SKM-1 treated with dmso at 0.1 percent for 144 hours (cell line): ENCODE data around the gene ECHDC3.

Experiments
- DNase-seq: peaks from one replicate; lab custom pipeline; 2025; ENCODE audit not compliant: unreplicated experiment; lab: John Stamatoyannopoulos, UW

ECHDC3 gene

GRCh38 chr10:11746883-11747539 is 4.8 kb downstream of the ECHDC3 start:
- peak; percentile 8 for DNase-seq

- no peak for DNase-seq
These were observed 6.7 kb downstream of the ECHDC3 start for GRCh38 chr10:11748866-11749265.

GRCh38 chr10:11750420-11750819 is 8.2 kb downstream of the ECHDC3 start:
- no peak for DNase-seq

GRCh38 chr10:11754173-11754572 is 12.0 kb downstream of the ECHDC3 start:
- no peak for DNase-seq

- DNase-seq: no peak
These were observed 12.4 kb downstream of the ECHDC3 start for GRCh38 chr10:11754620-11755019.

- DNase-seq: no peak
These were observed 13.5 kb downstream of the ECHDC3 start for GRCh38 chr10:11755512-11756263.

GRCh38 chr10:11756766-11757315 is 14.7 kb downstream of the ECHDC3 start:
- DNase-seq: no peak

- no peak for DNase-seq
These were observed 15.3 kb downstream of the ECHDC3 start for GRCh38 chr10:11757454-11757820.

- DNase-seq: peak; percentile 13
These were observed 15.8 kb downstream of the ECHDC3 start for GRCh38 chr10:11757821-11758463.

- no peak for DNase-seq
These were observed 16.5 kb downstream of the ECHDC3 start for GRCh38 chr10:11758527-11759236.

- no peak for DNase-seq
These were observed 17.2 kb downstream of the ECHDC3 start for GRCh38 chr10:11759347-11759746.

GRCh38 chr10:11760151-11760550 is 18.0 kb downstream of the ECHDC3 start:
- no peak for DNase-seq

- DNase-seq: no peak
These were observed 18.7 kb downstream of the ECHDC3 start for GRCh38 chr10:11760861-11761260.

GRCh38 chr10:11761431-11761830 is 19.2 kb downstream of the ECHDC3 start:
- no peak for DNase-seq

- DNase-seq: no peak
These were observed 20.7 kb downstream of the ECHDC3 start for GRCh38 chr10:11762706-11763500.

GRCh38 chr10:11763501-11763861 is 21.3 kb downstream of the ECHDC3 start:
- DNase-seq: no peak

- DNase-seq: no peak
These were observed 23.0 kb downstream of the ECHDC3 start for GRCh38 chr10:11765141-11765540.

- DNase-seq: no peak
These were observed 30.6 kb downstream of the ECHDC3 start for GRCh38 chr10:11772575-11773288.

GRCh38 chr10:11773761-11774441 is 31.7 kb downstream of the ECHDC3 start:
- DNase-seq: no peak
